Epidermal melanocyte (primary cell): ENCODE measurements around the gene ALG9.

Experiments used
- DNase-seq: peaks from one replicate; pipeline ENCODE4 v3.0.0; 2011; ENCODE audit warnings: low spot score; ENCODE audit not compliant: insufficient read length

The ALG9 gene, protein sequence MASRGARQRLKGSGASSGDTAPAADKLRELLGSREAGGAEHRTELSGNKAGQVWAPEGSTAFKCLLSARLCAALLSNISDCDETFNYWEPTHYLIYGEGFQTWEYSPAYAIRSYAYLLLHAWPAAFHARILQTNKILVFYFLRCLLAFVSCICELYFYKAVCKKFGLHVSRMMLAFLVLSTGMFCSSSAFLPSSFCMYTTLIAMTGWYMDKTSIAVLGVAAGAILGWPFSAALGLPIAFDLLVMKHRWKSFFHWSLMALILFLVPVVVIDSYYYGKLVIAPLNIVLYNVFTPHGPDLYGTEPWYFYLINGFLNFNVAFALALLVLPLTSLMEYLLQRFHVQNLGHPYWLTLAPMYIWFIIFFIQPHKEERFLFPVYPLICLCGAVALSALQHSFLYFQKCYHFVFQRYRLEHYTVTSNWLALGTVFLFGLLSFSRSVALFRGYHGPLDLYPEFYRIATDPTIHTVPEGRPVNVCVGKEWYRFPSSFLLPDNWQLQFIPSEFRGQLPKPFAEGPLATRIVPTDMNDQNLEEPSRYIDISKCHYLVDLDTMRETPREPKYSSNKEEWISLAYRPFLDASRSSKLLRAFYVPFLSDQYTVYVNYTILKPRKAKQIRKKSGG

DNA sequence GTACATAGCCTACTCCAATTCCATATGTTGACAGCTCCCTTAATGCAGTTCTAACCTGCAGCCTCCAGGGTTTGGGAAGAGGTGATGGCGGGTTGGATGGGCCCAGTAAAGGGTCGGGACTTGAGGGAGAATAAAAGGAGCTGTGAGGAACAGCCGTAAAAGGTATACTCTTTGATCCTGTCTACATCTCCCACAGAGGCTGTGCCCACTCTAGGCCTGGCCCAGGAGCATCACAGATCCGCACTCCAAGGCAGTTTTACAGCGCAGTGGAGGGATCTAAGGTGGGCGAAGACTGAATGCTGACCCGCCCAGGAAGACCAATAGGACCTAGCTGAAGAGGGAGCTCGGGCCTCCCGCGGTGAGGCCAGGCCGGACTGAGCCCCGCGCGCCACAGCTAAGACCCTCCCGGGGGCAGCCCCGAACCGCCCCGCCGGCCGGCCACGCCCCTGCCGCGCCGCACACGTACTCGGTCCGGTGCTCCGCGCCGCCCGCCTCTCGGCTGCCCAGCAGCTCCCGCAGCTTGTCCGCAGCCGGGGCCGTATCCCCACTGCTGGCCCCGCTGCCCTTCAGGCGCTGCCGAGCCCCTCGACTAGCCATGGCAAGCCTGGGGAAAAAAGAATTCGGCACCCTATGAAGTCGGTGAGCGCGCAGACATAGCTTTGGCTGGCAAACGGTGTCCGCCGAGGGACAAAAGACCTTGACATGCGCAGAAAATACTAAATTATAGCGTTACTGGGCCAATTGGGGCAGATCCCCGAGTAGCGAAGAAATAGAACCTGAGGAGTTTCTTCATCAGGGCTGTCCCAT lies at the start of gene ALG9:
TSS of gene ALG9 (minus strand) at position 696 of the 807 bp plus-strand sequence. CDS start at position 597, 99 bp downstream.
- peak; percentile 64 for DNase-seq

DNA sequence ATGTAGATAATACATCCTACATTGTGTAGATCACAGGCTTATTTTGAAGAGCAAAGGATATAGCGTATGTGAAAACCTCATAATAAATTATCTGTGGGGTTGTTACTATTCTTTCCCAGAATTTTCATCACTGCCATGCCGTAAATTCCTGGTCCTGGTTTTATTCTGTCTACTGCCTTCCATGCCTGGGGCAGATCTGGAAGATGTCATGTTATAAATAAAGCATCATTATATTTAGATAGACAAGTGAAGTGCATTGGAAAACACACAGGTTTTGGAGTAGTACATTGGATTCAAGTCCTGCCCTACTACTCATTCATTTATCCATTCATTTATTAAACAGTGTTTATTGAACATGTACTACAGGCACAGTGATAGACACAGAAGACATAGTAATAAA lies 49.5 kb upstream of the ALG9 start:
- no peak for DNase-seq

DNA sequence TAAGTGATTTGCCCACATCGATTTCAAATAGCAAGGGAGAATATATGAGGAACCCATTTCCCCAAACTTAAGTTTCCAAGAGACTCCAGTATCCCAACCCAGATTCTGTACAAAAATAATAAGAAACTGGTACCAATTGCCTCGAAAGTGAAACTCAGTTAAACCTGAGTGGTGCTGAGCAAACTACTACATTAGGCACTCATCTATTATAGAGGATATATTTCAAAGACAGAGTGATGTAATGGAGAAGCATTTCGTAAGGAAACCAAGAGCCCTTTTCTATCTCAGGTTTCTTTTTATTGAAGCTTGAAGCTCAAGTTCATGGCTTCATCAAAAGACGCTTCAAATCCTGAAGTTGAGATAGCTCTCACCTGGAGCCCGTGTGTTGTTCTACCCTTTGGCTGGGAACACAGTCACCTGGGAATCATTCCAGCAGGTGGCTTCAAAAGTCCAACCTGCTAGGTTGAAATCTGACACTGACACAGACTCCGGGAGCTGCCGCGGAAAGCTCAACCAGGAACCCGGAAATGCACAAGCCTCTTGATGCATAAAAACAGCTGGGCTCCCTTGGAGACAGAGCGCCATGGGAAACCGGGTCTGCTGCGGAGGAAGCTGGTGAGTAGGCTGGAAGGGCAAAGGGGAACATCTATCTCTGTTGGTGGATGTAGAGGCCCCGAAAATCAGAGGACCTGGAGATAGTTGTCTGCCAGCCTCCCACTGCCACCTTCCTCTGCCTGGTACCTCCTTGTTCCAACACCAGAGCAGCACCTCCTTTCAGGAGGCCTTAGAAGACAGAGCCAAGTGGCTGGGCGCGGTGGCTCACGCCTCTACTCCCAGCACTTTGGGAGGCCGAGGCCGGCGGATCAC lies 47.2 kb upstream of the ALG9 start, which contains the start of gene C11orf52:
TSS of gene C11orf52 (plus strand) at position 524 of the 867 bp plus-strand sequence. CDS start at position 584, 60 bp downstream.
- DNase-seq = no peak

DNA sequence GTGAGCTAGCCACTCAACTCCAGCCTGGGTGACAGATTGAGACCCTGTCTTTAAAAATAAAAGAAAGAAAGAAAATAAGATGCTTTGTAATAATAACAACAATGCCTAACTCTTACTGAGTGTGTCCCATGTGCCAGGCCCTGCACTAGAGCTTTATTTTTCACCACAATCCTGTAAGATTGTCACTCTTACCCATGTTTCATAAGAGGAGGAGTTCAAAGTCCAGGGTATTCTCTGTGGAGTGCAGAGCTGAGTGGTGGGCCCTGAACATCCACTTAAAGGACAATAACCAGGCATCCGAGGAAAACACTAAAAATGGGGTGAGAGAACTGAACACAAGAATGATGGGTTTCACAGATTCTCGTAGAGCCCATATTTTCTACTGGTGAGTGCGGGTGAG lies 46.4 kb upstream of the ALG9 start:
- no peak for DNase-seq

DNA sequence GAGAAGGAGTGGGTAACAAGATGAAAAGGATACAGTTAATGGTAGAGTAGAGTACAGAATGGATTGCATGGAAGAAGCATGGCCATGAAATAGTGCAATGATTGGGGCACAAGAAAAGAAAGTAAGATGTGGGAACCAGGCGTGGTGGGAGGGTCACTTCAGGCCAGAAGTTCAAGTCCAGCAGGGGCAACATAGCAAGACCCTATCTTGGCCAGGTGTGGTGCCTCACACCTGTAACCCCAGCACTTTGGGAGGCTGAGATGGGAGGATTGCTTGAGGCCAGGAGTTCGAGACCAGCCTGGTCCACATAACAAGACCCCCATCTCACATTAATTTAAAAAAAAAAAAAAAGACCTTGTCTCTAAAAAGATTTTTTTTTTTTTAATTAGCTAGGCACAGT lies 45.9 kb upstream of the ALG9 start:
- no peak for DNase-seq

DNA sequence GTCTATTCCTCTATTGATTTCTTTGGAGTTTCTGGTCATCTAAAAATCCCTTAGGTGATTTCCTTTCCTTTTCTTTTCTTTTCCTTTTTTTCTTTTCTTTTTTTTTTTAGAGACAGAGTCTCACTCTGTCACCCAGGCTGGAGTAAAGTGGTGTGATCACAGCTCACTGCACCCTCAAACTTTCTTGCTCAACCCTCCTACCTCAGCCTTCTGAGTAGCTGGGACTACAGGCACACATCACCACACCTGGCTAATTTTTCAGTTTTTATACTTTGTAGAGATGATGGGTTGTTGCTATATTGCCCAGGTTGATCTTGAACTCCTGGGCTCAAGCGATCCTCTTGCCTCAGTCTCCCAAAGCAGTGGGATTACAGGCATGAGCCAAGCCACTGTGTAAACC lies 45.4 kb upstream of the ALG9 start:
- DNase-seq = no peak

DNA sequence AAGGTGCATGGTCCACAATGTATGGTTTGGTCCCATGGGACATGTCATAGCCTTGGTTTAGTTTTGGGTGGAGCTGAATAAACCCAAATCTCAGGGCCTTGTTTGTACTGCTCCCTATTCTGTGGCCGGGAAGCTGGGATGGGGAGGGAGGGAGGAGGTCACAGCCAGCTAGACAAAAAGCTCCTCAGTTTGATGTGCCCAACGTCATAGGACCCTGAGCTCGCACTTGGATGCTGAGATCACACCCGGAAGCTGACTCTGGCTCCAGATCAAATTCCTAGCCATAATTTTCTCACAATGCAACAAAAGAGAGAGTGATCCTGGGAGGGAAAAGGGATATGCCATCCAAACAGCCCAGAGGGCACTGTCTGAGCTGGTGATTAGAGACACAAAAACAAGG lies 42.6 kb upstream of the ALG9 start:
- DNase-seq = peak; percentile 67

DNA sequence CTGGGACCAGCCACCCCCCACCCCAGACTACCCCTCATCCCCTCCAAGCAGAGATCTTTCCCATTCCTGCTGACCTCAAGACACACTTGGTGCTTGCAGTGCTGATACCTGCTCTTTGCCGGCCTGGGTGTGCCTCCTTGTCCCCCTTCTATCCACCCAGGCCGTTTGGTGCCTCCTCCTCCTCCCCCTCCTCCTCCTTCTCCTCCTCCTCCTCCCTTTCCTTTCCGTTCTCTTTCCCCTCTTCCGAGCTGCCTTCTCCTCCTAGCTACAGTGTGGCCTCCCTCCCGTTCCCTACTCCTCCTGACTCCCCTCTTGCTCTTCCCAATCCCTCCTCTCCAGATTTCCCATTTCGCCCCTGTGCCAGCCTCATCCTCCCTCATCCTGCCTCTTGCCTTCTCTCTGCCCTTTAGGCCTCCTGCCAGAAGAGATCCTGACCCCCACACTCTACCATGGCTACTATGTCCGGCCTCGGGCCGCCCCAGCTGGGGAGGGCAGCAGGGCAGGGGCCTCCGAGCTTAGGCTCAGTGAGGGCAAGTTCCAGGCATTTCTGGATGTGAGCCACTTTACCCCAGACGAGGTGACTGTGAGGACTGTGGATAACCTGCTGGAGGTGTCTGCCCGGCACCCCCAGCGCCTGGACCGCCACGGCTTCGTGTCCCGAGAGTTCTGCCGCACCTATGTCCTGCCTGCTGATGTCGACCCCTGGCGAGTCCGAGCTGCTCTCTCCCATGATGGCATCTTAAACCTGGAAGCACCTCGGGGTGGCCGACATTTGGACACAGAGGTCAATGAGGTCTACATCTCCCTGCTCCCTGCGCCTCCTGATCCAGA lies 41.9 kb upstream of the ALG9 start:
- no peak for DNase-seq

DNA sequence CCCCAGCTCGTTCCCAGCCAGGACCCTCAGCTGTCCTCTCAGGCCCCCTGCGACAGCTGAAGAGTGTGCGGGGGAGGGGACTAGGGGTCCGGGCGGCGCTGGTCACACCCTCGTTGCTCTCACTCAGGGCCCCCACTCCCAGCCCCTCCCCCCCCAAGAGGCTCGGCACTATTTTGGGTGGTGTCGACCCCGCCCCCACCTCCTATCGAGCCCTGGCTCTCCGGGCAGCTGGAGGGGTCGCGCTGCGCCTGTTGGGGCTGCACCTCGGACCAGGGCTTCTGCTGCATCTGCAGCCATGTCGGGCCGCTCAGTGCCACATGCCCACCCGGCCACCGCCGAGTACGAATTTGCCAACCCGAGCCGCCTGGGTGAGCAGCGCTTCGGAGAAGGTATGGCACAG lies 41.2 kb upstream of the ALG9 start, which contains the start of gene HSPB2:
TSS of gene HSPB2 (plus strand) at position 200 of the 400 bp plus-strand sequence. CDS start at position 296, 96 bp downstream.
- DNase-seq = no peak

DNA sequence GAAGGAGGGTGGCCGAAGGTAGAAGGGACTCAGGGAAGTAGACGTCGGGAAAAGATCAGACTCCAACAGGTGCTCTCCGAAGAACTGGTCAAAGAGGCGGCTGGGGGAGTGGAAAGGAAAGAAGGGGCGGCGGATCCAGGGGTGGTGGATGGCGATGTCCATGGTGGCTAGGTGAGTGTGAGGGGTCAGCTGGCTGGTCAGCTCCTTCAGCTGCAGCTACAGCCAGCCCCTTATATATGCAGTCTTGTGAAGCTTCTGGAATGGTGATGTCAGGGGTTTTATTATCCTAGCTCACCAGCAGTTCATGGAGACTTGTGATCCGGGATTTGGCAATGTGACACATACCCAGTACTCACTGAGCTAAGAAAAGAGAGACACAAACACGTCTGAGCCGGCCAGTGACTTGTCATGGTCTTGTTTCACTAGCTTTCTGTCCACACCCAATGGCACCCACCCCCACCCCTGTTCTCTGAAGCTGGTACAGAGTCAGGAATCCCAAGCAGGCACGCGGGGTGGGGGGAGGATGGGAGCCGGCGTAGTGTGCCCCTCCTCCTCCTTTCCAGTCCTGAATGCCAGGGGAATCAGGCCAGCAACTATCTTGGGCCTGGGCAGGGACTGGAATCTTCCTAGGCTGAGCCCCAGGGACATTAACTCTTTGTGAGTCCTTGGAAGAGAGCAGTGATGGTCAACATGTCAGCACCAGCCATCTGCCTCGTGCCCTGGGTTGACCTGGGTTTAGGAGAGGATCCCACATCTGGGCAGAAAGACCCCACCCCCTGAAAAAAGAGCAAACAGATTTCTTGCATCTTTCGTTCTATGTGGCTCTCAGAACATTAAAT lies 40.4 kb upstream of the ALG9 start, which contains the start of gene CRYAB:
TSS of gene CRYAB (minus strand) at position 208 of the 839 bp plus-strand sequence. CDS start at position 162, 46 bp downstream.
- DNase-seq = peak; percentile 65

DNA sequence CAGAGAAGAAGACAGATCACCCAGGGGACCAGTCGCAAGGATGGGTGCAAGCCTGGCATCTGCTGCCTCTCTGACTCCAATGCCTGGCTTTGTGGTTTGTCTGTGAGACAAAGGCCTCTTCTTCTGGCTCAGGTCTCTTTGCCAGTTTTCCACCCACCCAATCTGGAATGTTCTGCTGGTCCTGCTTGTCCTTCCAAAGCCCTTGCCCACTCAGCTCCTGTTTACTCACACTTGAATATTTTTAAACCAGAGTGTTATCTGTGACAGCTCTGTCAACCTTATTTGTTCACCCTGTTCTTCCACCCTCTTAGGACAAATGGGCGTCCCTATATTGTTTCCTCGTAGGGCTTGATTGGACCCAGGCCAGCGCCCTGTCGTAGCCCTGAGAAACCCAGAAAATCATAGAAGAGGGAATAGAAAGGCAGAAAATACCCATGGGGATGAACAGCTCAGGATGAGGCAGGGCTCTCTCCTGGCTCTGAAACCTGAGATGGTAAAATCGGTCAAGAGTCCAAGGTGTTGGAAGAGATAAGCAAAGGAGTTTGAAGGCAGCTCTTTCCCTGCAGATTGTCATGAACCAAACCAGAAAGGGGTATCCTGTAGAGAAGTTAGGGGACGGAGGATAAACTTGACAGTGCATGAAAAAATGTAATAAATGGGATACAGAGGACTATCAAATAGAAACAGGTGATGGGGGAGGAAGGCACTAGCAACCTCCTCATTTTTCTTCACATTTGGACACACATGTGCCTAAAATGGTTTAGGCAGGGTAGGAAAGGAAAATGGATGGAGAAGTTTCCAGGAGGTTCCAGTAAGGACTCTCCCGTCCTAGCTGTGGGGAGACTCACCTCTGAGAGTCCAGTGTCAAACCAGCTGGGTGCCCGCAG lies 39.5 kb upstream of the ALG9 start:
- no peak for DNase-seq

DNA sequence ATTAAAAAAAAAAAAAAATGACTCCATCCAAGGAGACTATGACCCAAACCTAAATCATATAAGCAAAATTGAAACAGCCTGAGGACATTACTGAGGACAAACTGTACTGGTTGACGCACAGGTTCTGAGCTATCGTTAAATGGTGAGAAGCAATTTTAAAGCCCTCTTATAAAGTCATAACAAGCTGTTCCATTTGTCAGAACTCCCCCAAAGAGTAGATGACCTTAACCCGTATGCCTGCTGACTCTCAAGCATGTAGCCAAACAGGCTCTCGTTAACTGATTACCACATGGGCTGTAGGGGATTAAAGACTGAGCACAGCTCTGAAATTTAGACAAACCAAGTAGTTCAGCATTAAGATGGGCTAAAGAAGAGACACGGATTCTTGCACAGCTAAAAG lies 38.0 kb upstream of the ALG9 start:
- no peak for DNase-seq

DNA sequence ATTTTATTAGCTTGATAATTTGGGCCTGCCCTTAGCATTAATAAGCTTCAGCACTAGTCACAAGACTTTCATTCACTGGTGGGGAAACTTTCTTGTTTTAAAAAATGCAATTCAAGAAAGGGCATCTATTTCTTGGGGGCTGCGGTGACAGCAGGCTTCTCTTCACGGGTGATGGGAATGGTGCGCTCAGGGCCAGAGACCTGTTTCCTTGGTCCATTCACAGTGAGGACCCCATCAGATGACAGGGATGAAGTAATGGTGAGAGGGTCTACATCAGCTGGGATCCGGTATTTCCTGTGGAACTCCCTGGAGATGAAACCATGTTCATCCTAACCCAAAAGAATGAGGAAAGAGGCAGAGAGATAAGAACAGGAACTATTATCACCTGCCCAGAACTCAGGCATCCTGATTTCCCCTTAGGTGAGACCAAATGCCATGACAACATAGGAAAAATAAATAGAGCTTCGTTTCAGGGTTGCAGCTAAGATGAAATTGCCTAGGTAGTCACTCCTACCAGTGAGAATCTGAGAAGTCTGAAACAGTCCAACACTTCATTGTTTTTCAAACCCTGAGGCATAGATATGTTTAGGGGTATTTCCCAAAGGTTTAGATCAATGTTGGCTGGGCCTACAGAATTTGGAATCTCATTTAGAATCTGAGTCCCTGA lies 37.4 kb upstream of the ALG9 start:
- DNase-seq = no peak

DNA sequence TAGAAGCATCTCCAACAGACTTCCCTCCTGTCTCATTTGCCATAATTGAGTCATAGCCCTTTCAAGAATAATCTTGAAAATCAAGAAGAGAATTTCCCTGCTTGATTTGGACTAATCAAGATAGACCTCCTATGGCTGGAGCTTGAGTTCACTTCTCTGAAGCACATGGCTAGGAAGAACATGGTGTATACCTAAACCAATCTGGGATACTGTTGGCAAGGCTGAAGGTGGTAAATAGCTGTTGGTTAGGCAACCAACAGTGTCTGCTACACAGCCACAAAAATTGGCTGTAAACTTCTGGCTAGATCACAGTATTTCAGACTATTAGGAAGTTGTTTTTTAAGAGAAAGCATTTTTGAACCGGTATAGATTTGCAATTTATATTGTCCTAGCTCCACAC lies 35.3 kb upstream of the ALG9 start:
- no peak for DNase-seq

DNA sequence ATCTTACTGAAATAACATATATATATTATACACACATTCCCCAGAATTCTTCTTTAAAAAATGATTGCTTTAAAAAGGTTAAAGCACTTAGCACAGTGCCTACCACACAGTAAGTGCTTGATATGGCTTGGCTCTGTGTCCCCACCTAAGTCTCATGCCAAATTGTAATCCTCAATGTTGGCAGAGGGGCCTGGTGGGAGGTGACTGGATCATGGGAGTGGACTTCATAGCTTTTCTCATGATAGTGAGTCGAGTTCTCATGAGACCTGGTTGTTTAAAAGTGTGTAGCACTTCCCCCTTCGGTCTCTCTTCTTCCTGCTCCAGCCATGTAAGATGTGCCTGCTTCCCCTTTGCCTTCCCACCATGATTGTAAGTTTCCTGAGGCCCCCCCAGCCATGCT lies 34.0 kb upstream of the ALG9 start:
- no peak for DNase-seq

DNA sequence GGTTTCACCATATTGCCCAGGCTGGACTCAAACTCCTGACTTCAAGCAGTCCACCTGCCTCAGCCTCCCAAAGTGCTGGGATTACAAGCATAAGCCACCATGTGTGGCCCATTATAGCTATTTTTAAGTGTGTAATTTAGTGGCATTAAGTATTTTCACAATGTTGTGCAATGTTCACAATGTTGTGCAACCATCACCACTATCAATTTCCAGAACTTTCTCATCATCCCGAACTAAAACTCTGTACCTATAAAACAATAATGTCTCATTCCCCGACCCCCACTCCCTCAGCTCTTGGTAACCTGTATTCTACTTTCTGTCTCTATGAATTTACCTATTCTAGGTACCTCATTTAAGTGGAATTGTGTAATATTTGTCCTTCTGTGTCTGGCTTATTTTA lies 15.5 kb upstream of the ALG9 start:
- no peak for DNase-seq

DNA sequence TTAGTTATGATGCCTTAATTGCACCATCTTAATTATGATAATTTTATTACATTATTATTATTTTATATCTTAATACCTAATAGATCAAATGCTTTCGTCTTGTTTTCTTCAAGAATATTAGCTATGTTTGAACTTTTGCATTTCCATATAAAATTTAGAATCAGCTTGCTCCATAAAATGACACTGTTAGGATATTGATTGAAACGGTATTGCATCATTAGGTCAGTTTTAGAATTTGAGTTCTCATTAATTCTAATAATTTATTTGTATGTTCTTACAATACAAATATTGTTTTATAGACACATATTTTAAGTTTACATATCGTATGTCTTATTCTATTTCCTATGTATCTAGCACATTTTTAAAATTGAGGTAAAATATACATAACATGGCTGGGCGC lies 14.7 kb upstream of the ALG9 start:
- no peak for DNase-seq
